Mucosa of stomach (tissue), 1 donor: ENCODE measurements around the gene MAP1S.
"Not testable (repeated sequence)": the region's sequence is repeated elsewhere in the genome, so short reads cannot be mapped to it uniquely, and the experiment has no call there.

Experiments
- H3K27me3 ChIP-seq: one replicate; pipeline ENCODE4 v1.7.0; 2013; ENCODE audit warnings: mild to moderate bottlenecking, low read length; ENCODE audit not compliant: control insufficient read depth, insufficient read depth
- H3K36me3 ChIP-seq: one replicate; pipeline ENCODE4 v1.7.0; 2013; ENCODE audit warnings: low read length; ENCODE audit not compliant: control insufficient read depth, insufficient read depth
- H3K4me1 ChIP-seq: one replicate; pipeline ENCODE4 v1.7.0; 2013; ENCODE audit warnings: mild to moderate bottlenecking, low read length; ENCODE audit not compliant: control insufficient read depth, insufficient read depth
- H3K4me3 ChIP-seq: one replicate; pipeline ENCODE4 v1.7.0; 2013; ENCODE audit warnings: low read length
- H3K9ac ChIP-seq: one replicate; pipeline ENCODE4 v1.7.0; 2013; ENCODE audit warnings: mild to moderate bottlenecking, low read length, moderate library complexity
- H3K9me3 ChIP-seq: one replicate; pipeline ENCODE4 v1.7.0; 2013; ENCODE audit warnings: mild to moderate bottlenecking, low read length, moderate library complexity; ENCODE audit not compliant: control insufficient read depth
- donor health status: Pancreatic carcinoma.

MAP1S gene

DNA sequence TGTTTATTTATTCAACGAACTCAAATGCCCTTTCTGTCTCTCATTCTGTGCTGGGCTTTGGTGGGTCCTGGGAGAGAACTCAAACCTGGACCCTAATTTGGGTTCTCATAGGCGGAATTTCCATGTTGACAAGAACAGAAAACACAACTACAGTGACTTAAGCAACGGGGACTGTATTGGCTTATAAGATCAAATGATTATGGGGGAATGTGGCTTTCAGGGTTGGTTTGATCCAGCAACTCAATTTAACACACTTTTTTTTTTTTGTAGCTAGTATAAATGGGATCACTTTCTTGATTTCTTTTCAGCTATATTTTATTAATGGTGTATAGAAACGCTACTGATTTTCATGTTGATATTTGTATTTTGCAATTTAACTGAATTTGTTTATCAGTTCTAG is 41.9 kb downstream of the MAP1S start:
- no peak overlapping the region for H3K4me3 ChIP-seq
- no peaks in the 10 kb centered on the region for H3K9me3 ChIP-seq
- no peak overlapping the region for H3K9ac ChIP-seq
- peaks cover 16% of the 10 kb centered on the region for H3K4me1 ChIP-seq
- H3K36me3 ChIP-seq, result no peaks in the 10 kb centered on the region
- no peaks in the 10 kb centered on the region for H3K27me3 ChIP-seq

DNA sequence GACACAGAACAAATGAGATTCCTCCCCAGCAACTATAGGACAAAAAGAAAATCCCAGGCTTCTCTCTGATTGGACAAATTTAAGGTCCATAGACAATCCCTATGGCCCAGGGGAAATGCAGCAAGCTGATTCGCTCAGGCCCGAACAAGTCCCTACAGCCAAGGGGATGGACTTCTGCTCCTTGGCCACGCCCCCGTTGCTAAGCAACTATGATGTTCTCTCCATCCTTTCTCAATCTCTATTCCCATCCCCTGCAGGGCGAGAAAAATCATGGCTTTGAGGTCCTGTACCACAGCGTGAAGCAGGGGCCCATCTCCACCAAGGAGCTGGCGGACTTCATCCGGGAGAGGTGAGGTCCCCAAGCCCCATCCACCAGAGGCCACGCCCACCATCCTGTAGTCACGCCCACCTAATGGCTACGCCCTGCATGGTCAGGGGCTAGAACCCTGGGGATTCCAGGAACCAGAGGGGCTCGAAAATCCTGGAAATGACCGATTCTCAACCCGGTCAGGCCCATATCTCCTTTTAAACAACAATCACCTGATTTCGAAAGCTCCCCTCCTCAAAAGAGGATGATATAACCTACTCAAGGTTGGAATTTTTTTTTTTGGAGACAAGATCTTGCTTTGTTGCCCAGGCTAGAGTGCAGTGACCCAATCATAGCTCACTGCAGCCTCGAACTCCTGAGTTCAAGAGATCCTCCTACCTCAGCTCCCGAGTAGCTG is 43.4 kb downstream of the MAP1S start:
- no peaks in the 10 kb centered on the region for H3K27me3 ChIP-seq
- peaks cover 19% of the 10 kb centered on the region for H3K4me1 ChIP-seq
- no peaks in the 10 kb centered on the region for H3K36me3 ChIP-seq
- H3K9ac ChIP-seq, result no peak overlapping the region
- H3K9me3 ChIP-seq, result no peaks in the 10 kb centered on the region
- no peak overlapping the region for H3K4me3 ChIP-seq

DNA sequence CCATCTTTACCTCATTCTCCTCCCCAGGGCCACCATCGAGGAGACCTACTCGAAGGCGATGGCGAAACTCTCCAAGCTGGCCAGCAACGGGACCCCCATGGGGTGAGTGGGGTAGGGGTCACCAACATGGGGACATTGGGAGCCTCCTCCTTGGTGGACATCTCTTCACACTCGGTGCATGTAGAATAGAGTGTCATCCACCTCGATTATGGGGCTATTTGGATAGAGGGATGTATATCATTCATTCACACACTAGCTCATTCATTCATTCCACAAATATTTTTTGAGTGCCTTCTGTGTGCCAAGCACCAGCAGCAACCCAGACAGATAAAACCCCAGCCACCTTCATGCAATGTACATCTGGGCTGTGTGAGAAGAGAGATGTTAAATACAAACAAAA is 45.1 kb downstream of the MAP1S start:
- H3K9me3 ChIP-seq, result no peaks in the 10 kb centered on the region
- no peak overlapping the region for H3K9ac ChIP-seq
- no peaks in the 10 kb centered on the region for H3K36me3 ChIP-seq
- H3K4me1 ChIP-seq, result peaks cover 19% of the 10 kb centered on the region
- no peaks in the 10 kb centered on the region for H3K27me3 ChIP-seq
- H3K4me3 ChIP-seq, result no peak overlapping the region

DNA sequence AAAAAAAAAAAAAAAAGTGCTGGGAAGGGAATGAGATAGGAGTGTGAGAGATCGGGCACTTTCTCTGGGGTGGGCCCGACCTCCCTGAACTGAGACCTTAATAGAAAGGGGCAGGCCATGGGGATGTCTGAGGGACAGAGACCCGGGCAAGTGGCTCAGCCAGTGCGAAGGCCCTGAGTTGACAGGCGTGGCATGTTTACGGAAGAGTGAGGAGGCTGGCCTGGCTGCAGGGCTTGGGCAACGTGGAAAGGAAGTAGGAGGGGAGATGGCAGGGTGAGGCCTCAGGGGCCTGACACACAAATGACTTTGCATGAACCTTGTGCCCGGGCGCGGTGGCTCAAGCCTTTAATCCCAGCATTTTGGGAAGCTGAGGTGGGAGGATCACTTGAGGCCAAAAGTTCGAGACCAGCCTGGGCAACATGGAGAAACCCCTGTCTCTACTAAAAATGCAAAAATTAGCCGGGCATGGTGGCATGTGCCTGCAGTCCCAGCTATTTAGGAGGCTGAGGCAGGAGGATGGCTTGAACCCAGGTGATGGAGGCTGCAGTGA is 45.9 kb downstream of the MAP1S start:
- no peaks in the 10 kb centered on the region for H3K36me3 ChIP-seq
- no peaks in the 10 kb centered on the region for H3K9me3 ChIP-seq
- H3K4me3 ChIP-seq, result no peak overlapping the region
- no peak overlapping the region for H3K9ac ChIP-seq
- no peaks in the 10 kb centered on the region for H3K27me3 ChIP-seq
- H3K4me1 ChIP-seq, result peaks cover 19% of the 10 kb centered on the region

DNA sequence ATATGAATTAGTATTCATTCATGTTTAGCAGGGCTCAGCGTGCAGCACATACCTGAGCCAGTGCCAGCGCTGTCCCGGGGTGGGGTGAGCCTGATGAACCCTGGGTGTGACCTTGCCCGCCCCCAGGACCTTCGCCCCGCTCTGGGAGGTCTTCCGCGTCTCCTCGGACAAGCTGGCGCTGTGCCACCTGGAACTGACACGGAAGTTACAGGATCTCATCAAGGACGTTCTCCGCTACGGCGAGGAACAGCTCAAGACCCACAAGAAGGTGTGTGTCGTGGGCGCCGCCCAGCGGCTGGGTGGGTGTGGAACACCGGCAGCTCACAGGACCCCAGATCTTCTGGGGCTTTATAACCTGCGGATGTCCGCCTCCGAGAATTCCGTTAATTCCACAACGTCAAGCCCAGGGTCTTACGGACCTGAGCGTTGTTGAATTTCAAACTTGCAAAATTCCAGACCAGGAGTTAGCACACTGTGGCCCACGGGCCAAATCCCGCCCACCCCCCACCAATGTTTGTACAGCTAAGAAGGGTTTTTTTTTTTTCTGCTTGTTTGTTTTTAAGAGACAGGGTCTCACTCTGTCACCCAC is 47.4 kb downstream of the MAP1S start:
- Histone ChIP-seq H3K4me1 (peaks cover 19% of the 10 kb centered on the region), H3K9ac (no peak overlapping the region), H3K27me3 (no peaks in the 10 kb centered on the region), H3K4me3 (no peak overlapping the region), H3K36me3 (no peaks in the 10 kb centered on the region), H3K9me3 (no peaks in the 10 kb centered on the region)

DNA sequence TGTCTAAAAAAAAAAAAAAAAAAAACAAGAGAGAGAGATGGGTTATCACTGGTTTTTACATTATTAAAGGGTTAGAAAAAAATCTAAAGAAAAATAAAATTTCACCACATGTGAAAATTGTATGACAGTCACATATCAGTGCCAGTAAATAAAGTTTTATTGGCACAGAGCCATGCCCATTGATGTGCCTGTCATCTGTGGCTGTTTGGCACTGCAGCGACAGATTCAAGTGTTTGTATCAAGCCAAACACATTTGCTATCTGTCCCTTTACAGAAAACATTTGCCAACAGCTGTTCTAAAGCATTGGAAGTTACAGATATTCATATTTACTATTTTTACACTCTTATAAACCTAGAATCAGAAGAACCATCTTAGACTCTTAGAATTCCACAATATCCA is 48.3 kb downstream of the MAP1S start:
- H3K9me3 ChIP-seq, result no peaks in the 10 kb centered on the region
- no peak overlapping the region for H3K9ac ChIP-seq
- no peaks in the 10 kb centered on the region for H3K36me3 ChIP-seq
- no peak overlapping the region for H3K4me3 ChIP-seq
- H3K4me1 ChIP-seq, result peaks cover 19% of the 10 kb centered on the region
- no peaks in the 10 kb centered on the region for H3K27me3 ChIP-seq

DNA sequence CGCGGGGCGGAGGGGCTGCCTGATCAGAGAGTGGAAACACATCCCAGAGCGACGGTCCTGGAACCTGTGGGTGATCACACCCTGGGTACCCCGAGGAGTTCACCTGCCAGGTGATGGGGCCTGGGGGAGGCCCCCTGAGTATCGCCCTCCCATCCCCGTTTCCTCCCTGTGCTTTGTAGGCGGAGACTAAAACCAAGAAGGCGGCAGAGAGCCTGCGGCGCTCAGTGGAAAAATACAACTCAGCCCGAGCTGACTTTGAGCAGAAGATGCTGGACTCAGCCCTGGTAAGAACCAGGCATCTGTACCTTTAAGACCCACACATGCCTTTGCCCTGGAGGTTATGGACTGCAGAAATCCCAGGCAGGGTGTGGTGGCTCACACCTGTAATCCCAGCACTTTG is 51.3 kb downstream of the MAP1S start:
- no peaks in the 10 kb centered on the region for H3K9me3 ChIP-seq
- H3K4me1 ChIP-seq, result peaks cover 10% of the 10 kb centered on the region
- no peak overlapping the region for H3K4me3 ChIP-seq
- H3K27me3 ChIP-seq, result no peaks in the 10 kb centered on the region
- H3K9ac ChIP-seq, result no peak overlapping the region
- H3K36me3 ChIP-seq, result no peaks in the 10 kb centered on the region

DNA sequence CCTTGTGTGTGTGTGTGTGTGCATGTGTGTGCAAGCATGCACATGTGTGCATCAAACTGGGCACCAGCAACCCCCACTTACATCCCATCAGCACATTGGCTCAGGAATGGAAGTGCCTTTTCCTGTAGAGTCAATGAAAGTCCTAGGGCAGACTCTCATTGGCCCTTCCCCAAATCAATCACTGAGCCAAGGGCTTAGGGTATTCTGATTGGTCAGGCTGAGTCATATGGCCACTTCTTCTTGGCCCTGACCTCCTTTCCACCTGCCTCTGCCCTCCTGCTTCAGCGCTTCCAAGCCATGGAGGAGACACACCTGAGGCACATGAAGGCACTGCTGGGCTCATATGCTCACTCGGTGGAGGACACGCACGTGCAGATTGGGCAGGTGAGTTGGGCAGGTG is 52.9 kb downstream of the MAP1S start:
- Histone ChIP-seq H3K9me3 (no peaks in the 10 kb centered on the region), H3K36me3 (no peaks in the 10 kb centered on the region), H3K4me3 (no peak overlapping the region), H3K27me3 (no peaks in the 10 kb centered on the region), H3K9ac (no peak overlapping the region), H3K4me1 (no peaks in the 10 kb centered on the region)

DNA sequence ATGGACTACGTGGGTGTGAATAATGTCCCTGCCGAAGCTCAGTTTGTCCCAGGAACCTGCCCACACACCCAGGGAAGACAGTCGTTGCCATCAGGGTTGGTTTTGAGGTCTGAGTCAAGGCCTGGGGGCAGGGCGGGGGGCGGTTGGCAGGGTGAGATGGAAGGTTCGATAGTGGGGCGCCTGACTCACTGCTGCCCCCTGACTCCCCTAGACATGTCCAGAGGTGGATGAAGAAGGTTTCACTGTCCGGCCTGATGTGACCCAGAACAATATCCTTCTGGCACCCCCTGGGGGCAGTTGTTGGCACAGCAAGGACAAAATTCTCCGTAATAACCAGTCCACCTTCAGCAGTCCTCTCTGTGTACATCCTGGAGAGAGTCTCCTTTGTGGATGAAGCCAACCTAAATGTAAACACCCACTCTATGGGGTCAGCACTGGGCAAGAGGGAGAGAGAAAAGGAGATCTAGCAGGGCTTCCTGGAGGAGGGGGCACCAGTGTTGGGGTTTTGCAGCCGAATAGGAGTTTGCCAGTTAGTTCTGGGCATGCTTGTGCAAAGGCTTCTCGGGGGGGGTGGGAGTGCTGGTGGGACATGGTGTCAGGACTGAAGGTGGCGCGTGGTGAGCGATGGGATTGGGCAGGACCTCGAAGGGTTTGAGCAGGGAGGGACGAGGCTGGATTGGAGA is 56.1 kb downstream of the MAP1S start:
- Histone ChIP-seq H3K36me3 (no peaks in the 10 kb centered on the region), H3K4me1 (peaks cover 15% of the 10 kb centered on the region), H3K9me3 (no peaks in the 10 kb centered on the region), H3K4me3 (no peak overlapping the region), H3K9ac (no peak overlapping the region), H3K27me3 (no peaks in the 10 kb centered on the region)

DNA sequence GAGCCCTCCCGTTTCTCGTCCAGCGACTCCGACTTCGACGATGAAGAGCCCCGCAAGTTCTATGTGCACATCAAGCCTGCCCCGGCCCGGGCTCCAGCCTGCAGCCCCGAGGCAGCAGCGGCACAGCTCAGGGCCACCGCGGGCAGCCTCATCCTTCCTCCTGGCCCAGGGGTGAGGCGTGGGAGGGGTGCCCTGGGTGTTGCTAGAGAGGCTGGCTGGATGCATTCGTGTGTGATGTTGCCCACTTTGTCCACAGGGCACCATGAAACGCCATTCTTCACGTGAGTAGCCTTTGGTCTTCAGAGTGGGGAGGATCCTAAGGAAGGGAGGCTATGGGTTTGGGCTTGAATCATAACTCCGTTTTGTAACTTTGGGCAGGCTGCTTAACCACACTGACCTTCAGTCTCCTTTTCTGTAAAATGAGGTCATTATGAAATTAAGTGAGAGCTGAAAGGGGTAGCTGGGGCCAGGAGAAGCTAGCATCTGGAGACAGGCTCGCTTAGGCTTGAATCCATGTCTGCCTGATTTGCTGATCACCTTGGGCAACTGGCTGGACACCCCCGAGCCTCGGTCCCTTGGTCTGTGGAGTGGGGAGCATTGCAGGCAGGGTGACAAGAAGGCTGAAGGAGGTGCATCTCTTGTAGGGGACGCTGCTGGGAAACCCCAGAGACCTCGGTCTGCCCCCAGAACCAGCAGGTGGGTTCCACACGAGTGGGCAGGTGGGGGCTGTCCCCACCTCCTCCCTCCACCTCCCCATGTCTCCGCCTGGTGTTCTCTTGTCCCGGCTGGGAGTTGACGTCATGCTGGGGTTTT is 56.9 kb downstream of the MAP1S start:
- no peaks in the 10 kb centered on the region for H3K9me3 ChIP-seq
- peaks cover 15% of the 10 kb centered on the region for H3K4me1 ChIP-seq
- no peak overlapping the region for H3K4me3 ChIP-seq
- H3K36me3 ChIP-seq, result no peaks in the 10 kb centered on the region
- H3K27me3 ChIP-seq, result no peaks in the 10 kb centered on the region
- no peak overlapping the region for H3K9ac ChIP-seq

DNA sequence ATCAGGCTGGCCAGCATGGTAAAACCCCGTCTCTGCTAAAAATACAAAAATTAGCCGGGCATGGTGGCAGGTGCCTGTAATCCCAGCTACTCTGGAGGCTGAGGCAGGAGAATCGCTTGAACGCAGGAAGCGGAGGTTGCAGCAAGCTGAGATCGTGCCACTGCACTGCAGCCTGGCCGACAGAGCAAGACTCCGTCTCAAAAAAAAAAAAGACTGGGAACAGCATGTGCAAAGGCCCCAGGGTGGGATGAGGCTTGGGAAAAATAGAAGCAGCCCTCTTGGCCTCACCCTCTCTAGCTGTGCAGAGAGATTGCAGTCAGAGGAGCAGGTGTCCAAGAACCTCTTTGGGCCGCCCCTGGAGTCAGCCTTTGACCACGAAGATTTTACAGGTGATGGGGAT is 58.6 kb downstream of the MAP1S start:
- not testable (repeated sequence) for H3K27me3 ChIP-seq, H3K4me3 ChIP-seq, H3K9me3 ChIP-seq, H3K9ac ChIP-seq, H3K36me3 ChIP-seq
- H3K4me1 ChIP-seq, result peaks cover 15% of the 10 kb centered on the region
